H9 (cell line): ENCODE measurements around the gene MTERF4. TPM values are rescaled to one million over a fixed set of nuclear protein-coding genes. Genes with fewer than 3 reads are reported as not detected.

Experiments used
- DNase-seq: peaks from one replicate; pipeline ENCODE4 v3.0.0-alpha.2; 2017
- H2AFZ ChIP-seq: one replicate; pipeline ENCODE4 v1.6.1; 2013; ENCODE audit warnings: mild to moderate bottlenecking, low read length, control low read depth, moderate library complexity
- H2AK5ac ChIP-seq: 2 replicates; pipeline ENCODE4 v1.6.1; 2013; ENCODE audit warnings: low read length, control low read depth, mixed read lengths; ENCODE audit not compliant: insufficient read length
- H2BK120ac ChIP-seq: one replicate; pipeline ENCODE4 v1.6.1; 2013; ENCODE audit warnings: low read depth, mild to moderate bottlenecking, low read length, control low read depth, inconsistent platforms; ENCODE audit not compliant: poor library complexity, severe bottlenecking
- H2BK12ac ChIP-seq: 2 replicates; pipeline ENCODE4 v1.6.1; 2013; ENCODE audit warnings: low read length, control low read depth, mixed read lengths, low read depth; ENCODE audit not compliant: insufficient read length
- H2BK15ac ChIP-seq: 2 replicates; pipeline ENCODE4 v1.6.1; 2013; ENCODE audit warnings: low read depth, low read length, control low read depth
- H2BK20ac ChIP-seq: one replicate; pipeline ENCODE4 v1.6.1; 2013; ENCODE audit warnings: low read depth, mild to moderate bottlenecking, low read length, control low read depth, inconsistent platforms; ENCODE audit not compliant: poor library complexity, severe bottlenecking
- H2BK5ac ChIP-seq: 2 replicates; pipeline ENCODE4 v1.6.1; 2013; ENCODE audit warnings: low read length, control low read depth, mixed read lengths; ENCODE audit not compliant: insufficient read length
- H3K14ac ChIP-seq: 2 replicates; pipeline ENCODE4 v1.6.1; 2013; ENCODE audit warnings: low read length, control low read depth; ENCODE audit not compliant: insufficient read depth
- H3K18ac ChIP-seq: 2 replicates; pipeline ENCODE4 v1.6.1; 2013; ENCODE audit warnings: low read depth, mild to moderate bottlenecking, mixed read lengths, low read length, control low read depth; ENCODE audit not compliant: insufficient read length
- H3K23ac ChIP-seq: 2 replicates; pipeline ENCODE4 v1.6.1; 2013; ENCODE audit warnings: low read length, control low read depth, mixed read lengths, low read depth; ENCODE audit not compliant: insufficient read length
- H3K23me2 ChIP-seq: 2 replicates; pipeline ENCODE4 v1.6.1; 2013; ENCODE audit warnings: low read depth, mild to moderate bottlenecking, mixed read lengths, low read length, control low read depth; ENCODE audit not compliant: insufficient read length, poor library complexity, severe bottlenecking
- H3K27ac ChIP-seq: 2 replicates; pipeline ENCODE4 v1.5.1; 2013; ENCODE audit warnings: low read length, control low read depth, mixed read lengths, low read depth; ENCODE audit not compliant: insufficient read length
- H3K27me3 ChIP-seq: 2 replicates; pipeline ENCODE4 v1.6.1; 2013; ENCODE audit warnings: low read length, control low read depth, inconsistent platforms; ENCODE audit not compliant: insufficient read depth
- H3K4ac ChIP-seq: 2 replicates; pipeline ENCODE4 v1.6.1; 2013; ENCODE audit warnings: low read depth, mild to moderate bottlenecking, control low read depth, inconsistent platforms, low read length, moderate library complexity
- H3K4me1 ChIP-seq: 2 replicates; pipeline ENCODE4 v1.6.1; 2013; ENCODE audit warnings: low read length, control low read depth, inconsistent platforms; ENCODE audit not compliant: insufficient read depth
- H3K4me2 ChIP-seq: 2 replicates; pipeline ENCODE4 v1.6.1; 2013; ENCODE audit warnings: low read length, control low read depth, mixed read lengths; ENCODE audit not compliant: insufficient read length, insufficient read depth
- H3K56ac ChIP-seq: 2 replicates; pipeline ENCODE4 v1.6.1; 2013; ENCODE audit warnings: low read depth, mild to moderate bottlenecking, mixed read lengths, low read length, control low read depth; ENCODE audit not compliant: insufficient read length
- H3K79me1 ChIP-seq: 2 replicates; pipeline ENCODE4 v1.6.1; 2013; ENCODE audit warnings: low read depth, mild to moderate bottlenecking, moderate library complexity, low read length, control low read depth, inconsistent platforms; ENCODE audit not compliant: insufficient read depth, poor library complexity, severe bottlenecking
- H3K79me2 ChIP-seq: 2 replicates; pipeline ENCODE4 v1.6.1; 2013; ENCODE audit warnings: low read length, control low read depth, inconsistent platforms; ENCODE audit not compliant: insufficient read depth
- H3K9ac ChIP-seq: 2 replicates; pipeline ENCODE4 v1.6.1; 2013; ENCODE audit warnings: low read length, control low read depth, mixed read lengths; ENCODE audit not compliant: insufficient read length; ENCODE audit errors: extremely low read depth
- H3K9me3 ChIP-seq: one replicate; pipeline ENCODE4 v1.6.1; 2013; ENCODE audit warnings: low read depth, low read length, inconsistent platforms; ENCODE audit not compliant: control insufficient read depth
- H3T11ph ChIP-seq: one replicate; pipeline ENCODE4 v1.6.1; 2013; ENCODE audit warnings: mild to moderate bottlenecking, low read length, control low read depth, inconsistent platforms
- H4K20me1 ChIP-seq: one replicate; pipeline ENCODE4 v1.6.1; 2013; ENCODE audit not compliant: control insufficient read depth, insufficient read length, insufficient read depth
- H4K5ac ChIP-seq: 2 replicates; pipeline ENCODE4 v1.6.1; 2013; ENCODE audit warnings: low read depth, mild to moderate bottlenecking, mixed read lengths, low read length, control low read depth; ENCODE audit not compliant: insufficient read length
- H4K8ac ChIP-seq: replicated peaks from 2 replicates; pipeline ENCODE4 v1.6.1; 2013; ENCODE audit warnings: low read length, control low read depth, mixed read lengths, low read depth; ENCODE audit not compliant: insufficient read length
- H4K91ac ChIP-seq: 2 replicates; pipeline ENCODE4 v1.6.1; 2013; ENCODE audit warnings: low read depth, mild to moderate bottlenecking, moderate library complexity, mixed read lengths, low read length, control low read depth; ENCODE audit not compliant: insufficient read length
- H3K27ac Mint-ChIP-seq, 3 experiments: 2 replicates in 2 of 3; 3 replicates in 1 of 3; pipeline ENCODE4 v1.8.0; 2020 to 2021; ENCODE audit warnings: mixed read lengths in 3 of 3, mild to moderate bottlenecking in 1 of 3, moderate library complexity in 1 of 3
- H3K27me3 Mint-ChIP-seq: 2 replicates; pipeline ENCODE4 v1.8.0; 2021; ENCODE audit warnings: low read depth, mild to moderate bottlenecking, moderate library complexity, mixed read lengths
- H3K36me3 Mint-ChIP-seq, 3 experiments: 2 replicates in 2 of 3; 3 replicates in 1 of 3; pipeline ENCODE4 v1.8.0; 2020 to 2021; ENCODE audit warnings: low read depth in 3 of 3, mixed read lengths in 3 of 3; ENCODE audit not compliant: insufficient read depth in 1 of 3
- H3K4me1 Mint-ChIP-seq, 2 experiments: 2 replicates each; pipeline ENCODE4 v1.8.0; 2020; ENCODE audit warnings: mixed read lengths in 2 of 2
- H3K4me3 Mint-ChIP-seq, 2 experiments: 2 replicates in 1 of 2; 3 replicates in 1 of 2; pipeline ENCODE4 v1.8.0; 2020 to 2021; ENCODE audit warnings: mild to moderate bottlenecking in 2 of 2, mixed read lengths in 2 of 2, moderate library complexity in 1 of 2
- H3K9me3 Mint-ChIP-seq, 2 experiments: 2 replicates in 1 of 2; 3 replicates in 1 of 2; pipeline ENCODE4 v1.8.0; 2020; ENCODE audit warnings: mild to moderate bottlenecking in 2 of 2, mixed read lengths in 2 of 2, moderate library complexity in 1 of 2
- CTCF ChIP-seq: fragments of 200-600 bp; sonication (generic); conservative IDR thresholded peaks from 3 replicates; pipeline ENCODE4 v1.8.0; 2021; ENCODE audit warnings: antibody characterized with exemption, mild to moderate bottlenecking
- WGBS: extraction: QIAGEN DNeasy Blood & Tissue Kit; methylation state at CpG from one replicate; pipeline ENCODE4 v1.1.7; 2013; ENCODE audit warnings: missing lambda C conversion rate, low lambda C conversion rate, mixed read lengths; ENCODE audit not compliant: insufficient read length; ENCODE audit errors: extremely low coverage; 5-methylcytosine and 5-hydroxymethylcytosine counted together
- total RNA-seq: library from RNA; stranded (reverse); gene quantifications from 2 replicates; pipeline ENCODE4 v1.2.1, GENCODE V29; 2021

Gene MTERF4
- total RNA-seq, 1 experiment from 2014 or later = 35.0 TPM

- no peaks in the 10 kb centered on the region for H4K20me1 ChIP-seq
- no peak overlapping the region for H3K4me3 Mint-ChIP-seq
- WGBS = no CpG with 5 or more reads among the region's 7 CpGs
These were observed 32.6 kb upstream of the MTERF4 start for GRCh38 chr2:241134711-241135110.

More at GRCh38 chr2:241134711-241135110, 32.6 kb upstream of the MTERF4 start:
- Mint-ChIP-seq H3K9me3 (no peaks in the 10 kb centered on the region), H3K27ac (no peak overlapping the region), H3K27me3 (no peaks in the 10 kb centered on the region), H3K4me1 (no peaks in the 10 kb centered on the region), H3K36me3 (peaks cover 28 to 72% (median 51%) of the 10 kb centered on the region in 3 experiments)
- DNase-seq = no peak
- Histone ChIP-seq H3K4me1 (no peaks in the 10 kb centered on the region), H2BK5ac (no peak overlapping the region), H2AK5ac (no peak overlapping the region), H4K91ac (no peak overlapping the region), H3K18ac (no peak overlapping the region), H2AFZ (no peak overlapping the region), H4K8ac (no peak overlapping the region), H3K27me3 (no peaks in the 10 kb centered on the region), H3K56ac (no peak overlapping the region), H2BK15ac (no peak overlapping the region), H2BK20ac (no peak overlapping the region), H2BK12ac (no peak overlapping the region), H3K4me2 (no peak overlapping the region), H3K23me2 (no peaks in the 10 kb centered on the region), H4K5ac (no peak overlapping the region), H3K4ac (no peak overlapping the region), H2BK120ac (no peak overlapping the region), H3K9ac (no peak overlapping the region), H3K9me3 (no peaks in the 10 kb centered on the region), H3K14ac (no peak overlapping the region), H3K79me2 (no peaks in the 10 kb centered on the region), H3T11ph (no peak overlapping the region), H3K27ac (no peak overlapping the region), H3K79me1 (no peaks in the 10 kb centered on the region), H3K23ac (no peak overlapping the region)
- no peak for TF ChIP-seq CTCF
